ENCODE data around the gene MIA.

MIA gene

DNA sequence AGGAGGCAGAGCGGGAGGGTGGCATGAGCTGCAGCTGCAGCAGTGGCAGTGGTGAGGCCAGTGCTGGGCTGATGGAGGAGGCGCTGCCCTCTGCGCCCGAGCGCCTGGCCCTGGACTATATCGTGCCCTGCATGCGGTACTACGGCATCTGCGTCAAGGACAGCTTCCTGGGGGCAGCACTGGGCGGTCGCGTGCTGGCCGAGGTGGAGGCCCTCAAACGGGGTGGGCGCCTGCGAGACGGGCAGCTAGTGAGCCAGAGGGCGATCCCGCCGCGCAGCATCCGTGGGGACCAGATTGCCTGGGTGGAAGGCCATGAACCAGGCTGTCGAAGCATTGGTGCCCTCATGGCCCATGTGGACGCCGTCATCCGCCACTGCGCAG is 25.7 kb downstream of the MIA start:
- H3K4me3 Mint-ChIP-seq, result peak overlapping the region; percentile 96
- H3K27ac Mint-ChIP-seq, result peak overlapping the region; percentile 96
- H3K9me3 Mint-ChIP-seq, result no peaks in the 10 kb centered on the region
- peaks cover 67% of the 10 kb centered on the region for H3K4me1 Mint-ChIP-seq (ENCODE audit: low read depth)
- no peaks in the 10 kb centered on the region for H3K27me3 Mint-ChIP-seq (ENCODE audit: low read depth)
- peaks cover 46% of the 10 kb centered on the region for H3K36me3 Mint-ChIP-seq (ENCODE audit: low read depth)

DNA sequence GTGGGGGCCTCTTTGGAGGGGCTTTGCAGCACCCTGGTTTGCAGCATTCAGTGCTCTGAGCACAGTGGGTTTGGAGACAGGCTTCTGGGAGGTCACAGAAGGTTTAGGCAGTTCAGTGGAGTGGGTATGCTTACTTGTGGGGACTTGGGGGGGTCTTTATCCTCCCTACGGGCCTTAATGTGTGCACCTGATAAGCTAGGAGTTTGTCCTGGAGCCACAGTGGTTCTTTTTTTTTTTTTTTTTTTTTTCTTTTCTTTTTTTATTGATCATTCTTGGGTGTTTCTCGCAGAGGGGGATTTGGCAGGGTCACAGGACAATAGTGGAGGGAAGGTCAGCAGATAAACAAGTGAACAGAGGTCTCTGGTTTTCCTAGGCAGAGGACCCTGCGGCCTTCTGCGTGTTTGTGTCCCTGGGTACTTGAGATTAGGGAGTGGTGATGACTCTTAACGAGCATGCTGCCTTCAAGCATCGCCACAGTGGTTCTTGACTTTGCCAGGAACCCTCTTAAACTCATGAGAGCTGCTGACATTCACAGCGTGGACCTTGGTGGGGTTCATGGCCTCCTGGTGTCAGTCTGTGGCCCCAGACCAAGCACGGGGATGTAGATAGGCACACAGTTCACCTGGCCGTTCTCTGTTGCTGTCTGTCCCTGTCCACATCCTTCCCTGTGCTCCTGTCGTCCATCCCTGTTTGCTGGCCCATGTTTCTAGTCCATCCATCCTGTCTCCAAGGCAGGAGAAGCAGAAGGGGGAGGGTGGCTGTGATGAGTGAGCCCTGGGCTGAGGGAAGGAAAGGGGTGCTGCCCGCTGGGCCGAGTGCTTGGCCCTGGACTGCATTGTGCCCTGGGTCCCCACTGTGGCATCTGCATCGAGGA is 26.3 kb downstream of the MIA start:
- Mint-ChIP-seq H3K9me3 (no peaks in the 10 kb centered on the region), H3K27me3 (ENCODE audit: low read depth) (no peaks in the 10 kb centered on the region), H3K27ac (peak overlapping the region; percentile 96), H3K4me1 (ENCODE audit: low read depth) (peaks cover 70% of the 10 kb centered on the region), H3K36me3 (ENCODE audit: low read depth) (peaks cover 44% of the 10 kb centered on the region), H3K4me3 (peak overlapping the region; percentile 96)

DNA sequence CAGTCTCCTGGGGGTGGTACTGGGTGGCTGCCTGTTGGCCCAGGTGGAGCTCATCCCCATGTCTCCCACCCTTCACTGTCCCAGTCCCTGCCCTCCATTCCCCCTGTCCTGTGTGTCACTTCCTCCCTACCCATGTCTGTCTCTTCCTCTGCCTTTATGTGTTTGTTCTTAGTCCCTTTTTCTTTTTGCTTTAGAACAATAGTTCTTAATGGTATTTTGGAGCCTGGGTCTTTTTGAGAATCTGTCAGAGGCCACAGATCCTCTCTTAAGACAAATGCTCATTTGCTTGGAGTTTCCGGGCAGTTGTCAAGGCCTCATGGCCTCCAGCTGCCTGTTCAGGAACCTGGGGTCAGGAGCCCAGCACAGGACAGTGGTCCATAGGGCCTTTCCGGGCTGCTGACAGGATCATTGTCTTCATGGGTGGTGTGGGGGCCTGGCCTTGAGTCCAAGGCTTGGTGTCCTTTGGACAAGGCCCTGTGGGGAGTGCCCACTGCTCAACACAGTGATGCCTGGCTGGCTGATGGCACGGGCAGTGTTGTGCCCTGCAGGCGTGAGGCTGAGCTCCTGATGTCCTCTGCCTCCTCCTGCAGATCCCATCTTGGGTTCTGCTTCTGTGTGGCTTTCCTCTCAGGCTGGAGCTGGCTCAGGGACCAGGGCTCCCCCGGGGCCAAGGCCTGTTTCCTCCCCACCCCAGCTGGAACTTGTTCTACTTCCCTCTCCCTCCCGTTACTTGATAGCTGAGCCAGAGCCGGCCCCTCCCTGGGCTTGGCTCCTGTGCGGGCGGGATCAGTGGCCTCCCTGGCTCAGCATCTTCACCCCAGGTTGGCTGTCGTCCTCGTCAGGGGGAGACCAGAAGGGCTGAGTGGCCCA is 27.2 kb downstream of the MIA start:
- H3K36me3 Mint-ChIP-seq (ENCODE audit: low read depth), result peaks cover 47% of the 10 kb centered on the region
- no peaks in the 10 kb centered on the region for H3K27me3 Mint-ChIP-seq (ENCODE audit: low read depth)
- H3K9me3 Mint-ChIP-seq, result no peaks in the 10 kb centered on the region
- H3K27ac Mint-ChIP-seq, result peak overlapping the region; percentile 96
- H3K4me1 Mint-ChIP-seq (ENCODE audit: low read depth), result peaks cover 72% of the 10 kb centered on the region
- peak overlapping the region; percentile 83 for H3K4me3 Mint-ChIP-seq

DNA sequence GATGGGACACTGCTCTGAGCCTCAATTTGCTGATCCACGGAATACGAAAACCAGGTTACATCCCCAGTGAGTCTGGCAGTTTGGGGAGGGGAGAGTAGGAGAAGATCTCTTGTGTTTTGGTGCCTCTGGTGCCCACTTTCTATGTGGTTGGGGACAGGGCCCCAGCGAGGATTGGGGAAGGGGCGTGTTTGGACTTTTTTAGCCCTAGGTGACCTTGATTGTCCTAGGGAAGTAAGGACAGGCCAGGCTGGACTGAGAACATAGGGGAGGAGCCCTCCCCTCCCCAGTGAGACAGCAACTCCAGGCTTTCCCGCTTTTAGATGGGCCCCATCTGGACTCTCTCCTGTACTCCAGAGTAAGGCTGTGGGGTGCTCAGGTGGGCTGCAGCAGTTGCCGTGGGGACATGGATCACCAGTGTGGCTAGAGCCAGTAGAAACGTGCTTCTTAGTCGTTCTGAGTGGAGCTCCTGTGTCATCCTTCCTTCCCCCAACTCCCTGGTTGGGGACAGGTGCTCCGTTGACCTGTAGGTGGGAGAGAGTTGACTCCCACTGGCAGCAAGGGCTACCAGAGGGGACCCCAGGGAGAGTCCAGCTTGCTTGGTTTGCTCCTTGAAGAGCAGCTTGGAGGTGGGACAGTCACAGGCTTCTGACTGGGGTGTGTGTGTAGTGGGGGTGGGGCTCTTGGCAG is 28.0 kb downstream of the MIA start:
- peaks cover 51% of the 10 kb centered on the region for H3K36me3 Mint-ChIP-seq (ENCODE audit: low read depth)
- peak overlapping the region; percentile 83 for H3K4me3 Mint-ChIP-seq
- peaks cover 72% of the 10 kb centered on the region for H3K4me1 Mint-ChIP-seq (ENCODE audit: low read depth)
- no peaks in the 10 kb centered on the region for H3K27me3 Mint-ChIP-seq (ENCODE audit: low read depth)
- H3K9me3 Mint-ChIP-seq, result no peaks in the 10 kb centered on the region
- peak overlapping the region; percentile 96 for H3K27ac Mint-ChIP-seq

DNA sequence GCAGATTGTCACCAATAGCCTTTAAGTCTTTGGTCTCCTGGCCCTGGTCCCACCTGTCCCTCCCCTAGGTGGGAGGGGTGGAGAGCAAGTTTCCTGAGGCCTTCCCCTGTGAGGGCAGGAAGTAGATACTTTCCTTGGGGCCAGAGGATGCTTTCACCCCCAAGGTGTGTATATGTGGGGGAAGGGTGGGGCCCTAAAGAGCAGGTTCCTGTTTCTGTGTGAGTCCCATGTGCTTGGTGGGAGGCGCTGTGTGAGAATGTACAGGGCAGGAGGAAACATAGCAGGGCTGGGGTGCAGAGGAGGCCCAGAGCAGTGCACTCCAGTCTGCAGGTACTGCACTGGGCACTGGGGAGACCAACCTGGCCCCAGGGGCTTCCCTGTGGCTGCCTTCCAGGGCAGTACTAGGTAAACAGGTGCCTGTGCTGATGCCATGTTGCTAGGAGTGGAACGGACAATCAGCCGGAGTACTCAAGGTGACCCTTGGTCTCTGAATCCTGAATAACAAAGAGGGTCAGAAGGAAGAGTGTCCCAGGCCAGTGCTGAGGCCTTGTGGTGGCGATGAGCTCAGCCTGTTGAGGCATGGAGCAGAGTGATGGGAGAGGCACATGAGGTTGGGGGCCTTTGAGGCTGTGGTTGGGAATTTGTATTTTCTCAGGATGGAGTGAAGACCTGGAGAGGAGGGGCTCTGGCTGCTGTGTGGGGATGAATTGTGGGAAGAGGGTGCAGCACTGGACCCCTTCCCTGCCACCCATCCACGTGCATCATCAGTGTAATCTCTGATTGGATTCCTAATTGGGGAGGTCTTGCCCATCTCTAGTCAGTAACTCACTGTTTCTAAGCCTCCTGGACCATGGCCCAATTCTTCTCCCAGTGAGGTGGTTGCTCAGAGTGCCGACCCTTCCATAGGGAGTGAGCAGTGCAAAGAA is 28.8 kb downstream of the MIA start:
- Mint-ChIP-seq H3K27me3 (ENCODE audit: low read depth) (no peaks in the 10 kb centered on the region), H3K4me3 (peak overlapping the region; percentile 83), H3K4me1 (ENCODE audit: low read depth) (peaks cover 68% of the 10 kb centered on the region), H3K36me3 (ENCODE audit: low read depth) (peaks cover 48% of the 10 kb centered on the region), H3K27ac (peak overlapping the region; percentile 96), H3K9me3 (no peaks in the 10 kb centered on the region)

DNA sequence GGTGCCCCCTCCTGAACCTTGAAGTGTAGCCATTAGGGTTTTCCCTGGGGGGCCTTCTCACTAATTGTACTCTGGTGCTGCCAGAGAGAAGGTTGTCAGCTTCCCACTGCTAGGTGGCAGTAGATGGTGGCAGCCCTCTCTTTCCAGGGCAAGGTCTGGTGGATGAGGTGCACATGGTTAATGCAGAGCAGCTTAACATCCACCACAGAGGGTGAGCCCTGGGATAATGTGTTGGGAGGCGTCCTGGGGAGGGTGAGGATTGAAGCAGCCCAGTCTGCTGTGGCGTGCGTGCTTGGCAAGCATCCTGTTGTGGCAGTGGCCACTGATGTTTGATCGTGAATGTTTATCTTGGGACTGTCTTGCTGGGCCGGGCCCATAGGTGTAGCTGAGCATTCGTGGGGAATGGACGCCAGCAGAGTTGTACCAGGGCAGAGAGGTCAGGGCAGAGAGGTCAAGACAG is 29.5 kb downstream of the MIA start:
- Mint-ChIP-seq H3K4me3 (peak overlapping the region; percentile 83), H3K4me1 (ENCODE audit: low read depth) (peaks cover 69% of the 10 kb centered on the region)

DNA sequence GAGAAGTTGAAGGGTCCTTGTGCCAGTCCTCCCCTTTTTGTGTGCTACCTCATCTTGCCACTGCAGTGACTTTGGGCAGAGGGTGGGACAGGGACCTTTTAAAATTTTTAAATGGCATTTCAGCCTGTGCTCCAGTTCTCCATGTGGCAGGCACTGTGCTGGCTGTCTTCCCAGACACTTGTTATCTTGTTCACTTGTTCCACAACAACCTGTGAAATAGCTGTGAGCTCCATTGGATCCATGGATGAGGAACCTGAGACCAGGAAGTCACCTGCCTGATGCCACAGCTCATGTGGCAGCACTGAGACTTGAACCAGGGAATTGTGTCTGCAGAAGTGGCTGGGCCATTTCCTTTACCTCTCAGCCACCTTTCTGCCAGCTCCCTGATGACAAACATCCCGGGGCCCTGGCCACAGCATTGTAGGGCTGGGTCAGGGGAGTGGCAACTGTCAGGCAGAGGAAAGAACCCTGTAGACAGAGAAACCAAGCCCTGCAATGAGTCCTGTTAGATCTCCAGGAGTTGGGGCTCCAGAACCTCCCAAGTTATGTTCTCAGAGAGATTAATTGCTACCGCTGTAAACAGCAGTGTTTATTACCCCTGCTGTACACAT is 30.0 kb downstream of the MIA start:
- Mint-ChIP-seq H3K27me3 (ENCODE audit: low read depth) (no peaks in the 10 kb centered on the region), H3K4me1 (ENCODE audit: low read depth) (peaks cover 70% of the 10 kb centered on the region), H3K4me3 (peak overlapping the region; percentile 83), H3K27ac (peak overlapping the region; percentile 96), H3K9me3 (no peaks in the 10 kb centered on the region), H3K36me3 (ENCODE audit: low read depth) (peaks cover 49% of the 10 kb centered on the region)

More for the DNA sequence above, 29.5 kb downstream of the MIA start:
- Mint-ChIP-seq H3K36me3 (ENCODE audit: low read depth) (peaks cover 49% of the 10 kb centered on the region), H3K9me3 (no peaks in the 10 kb centered on the region), H3K27me3 (ENCODE audit: low read depth) (no peaks in the 10 kb centered on the region), H3K27ac (peak overlapping the region; percentile 96)

DNA sequence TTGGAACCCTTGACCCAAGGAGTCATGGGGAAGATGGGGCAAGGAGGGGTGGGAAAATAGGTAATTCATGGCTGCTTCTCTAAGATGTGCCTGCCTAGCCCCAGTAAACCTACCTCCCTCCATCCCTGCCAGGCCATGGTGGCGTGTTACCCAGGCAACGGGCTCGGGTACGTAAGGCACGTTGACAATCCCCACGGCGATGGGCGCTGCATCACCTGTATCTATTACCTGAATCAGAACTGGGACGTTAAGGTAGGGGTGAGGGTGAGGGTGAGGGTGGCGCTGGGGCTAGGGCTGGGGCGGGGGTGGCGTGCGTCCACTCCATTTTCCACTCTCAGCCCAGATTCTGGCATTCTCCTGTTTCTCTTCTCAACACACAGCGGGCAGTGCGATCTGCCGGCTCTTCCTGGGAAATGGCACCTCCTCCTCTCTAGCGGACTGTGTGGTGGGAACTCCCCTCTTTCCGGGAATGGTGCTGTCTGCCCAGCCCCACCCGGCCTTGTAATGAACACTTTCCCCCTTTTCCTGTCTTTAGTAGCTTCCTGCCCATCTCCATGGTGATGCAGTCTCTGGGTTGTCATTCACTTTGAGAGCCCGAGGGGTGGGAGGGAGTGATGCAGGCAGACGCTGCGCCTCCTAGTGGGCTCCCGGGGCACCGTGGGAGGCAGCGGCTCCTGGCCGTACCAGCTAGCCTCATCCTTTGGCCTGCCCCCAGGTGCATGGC is 31.3 kb downstream of the MIA start:
- peaks cover 49% of the 10 kb centered on the region for H3K36me3 Mint-ChIP-seq (ENCODE audit: low read depth)
- peak overlapping the region; percentile 84 for H3K4me3 Mint-ChIP-seq
- peaks cover 3% of the 10 kb centered on the region for H3K27me3 Mint-ChIP-seq (ENCODE audit: low read depth)
- peaks cover 75% of the 10 kb centered on the region for H3K4me1 Mint-ChIP-seq (ENCODE audit: low read depth)
- peak overlapping the region; percentile 96 for H3K27ac Mint-ChIP-seq
- no peaks in the 10 kb centered on the region for H3K9me3 Mint-ChIP-seq

DNA sequence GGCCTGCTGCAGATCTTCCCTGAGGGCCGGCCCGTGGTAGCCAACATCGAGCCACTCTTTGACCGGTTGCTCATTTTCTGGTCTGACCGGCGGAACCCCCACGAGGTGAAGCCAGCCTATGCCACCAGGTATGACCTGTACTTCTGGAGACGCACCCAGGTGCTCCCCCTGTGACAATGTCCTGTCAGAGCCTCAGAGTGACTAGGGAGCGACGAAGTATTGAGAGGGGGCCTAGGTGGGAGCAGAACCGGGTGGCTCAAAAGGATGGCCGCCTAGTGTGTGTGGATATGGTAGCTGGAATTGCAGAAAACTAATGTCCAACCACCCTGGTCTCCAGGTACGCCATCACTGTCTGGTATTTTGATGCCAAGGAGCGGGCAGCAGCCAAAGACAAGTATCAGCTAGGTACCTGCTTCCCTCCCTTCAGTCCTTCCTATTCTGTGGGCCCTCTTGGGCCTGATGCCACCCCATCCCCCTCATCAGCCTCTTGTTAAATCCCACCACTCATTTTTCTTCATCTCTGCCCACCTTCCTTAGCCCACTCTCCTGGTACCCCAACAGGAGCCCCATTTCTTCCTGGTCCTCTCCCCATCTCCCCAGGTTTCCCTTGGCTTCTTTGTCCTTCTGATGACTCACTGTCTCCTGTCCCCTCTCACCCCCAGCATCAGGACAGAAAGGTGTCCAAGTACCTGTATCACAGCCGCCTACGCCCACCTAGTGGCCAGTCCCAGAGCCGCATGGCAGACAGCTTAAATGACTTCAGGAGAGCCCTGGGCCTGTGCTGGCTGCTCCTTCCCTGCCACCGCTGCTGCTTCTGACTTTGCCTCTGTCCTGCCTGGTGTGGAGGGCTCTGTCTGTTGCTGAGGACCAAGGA is 32.1 kb downstream of the MIA start:
- H3K9me3 Mint-ChIP-seq, result no peaks in the 10 kb centered on the region
- H3K4me1 Mint-ChIP-seq (ENCODE audit: low read depth), result peaks cover 72% of the 10 kb centered on the region
- peak overlapping the region; percentile 84 for H3K4me3 Mint-ChIP-seq
- H3K27me3 Mint-ChIP-seq (ENCODE audit: low read depth), result peaks cover 8% of the 10 kb centered on the region
- peaks cover 41% of the 10 kb centered on the region for H3K36me3 Mint-ChIP-seq (ENCODE audit: low read depth)
- peak overlapping the region; percentile 96 for H3K27ac Mint-ChIP-seq

DNA sequence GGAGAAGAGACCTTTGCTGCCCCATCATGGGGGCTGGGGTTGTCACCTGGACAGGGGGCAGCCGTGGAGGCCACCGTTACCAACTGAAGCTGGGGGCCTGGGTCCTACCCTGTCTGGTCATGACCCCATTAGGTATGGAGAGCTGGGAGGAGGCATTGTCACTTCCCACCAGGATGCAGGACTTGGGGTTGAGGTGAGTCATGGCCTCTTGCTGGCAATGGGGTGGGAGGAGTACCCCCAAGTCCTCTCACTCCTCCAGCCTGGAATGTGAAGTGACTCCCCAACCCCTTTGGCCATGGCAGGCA is 32.7 kb downstream of the MIA start:
- peaks cover 37% of the 10 kb centered on the region for H3K36me3 Mint-ChIP-seq (ENCODE audit: low read depth)
- H3K4me3 Mint-ChIP-seq, result no peak overlapping the region
- H3K4me1 Mint-ChIP-seq (ENCODE audit: low read depth), result peaks cover 68% of the 10 kb centered on the region
- H3K27ac Mint-ChIP-seq, result peak overlapping the region; percentile 72
- peaks cover 14% of the 10 kb centered on the region for H3K27me3 Mint-ChIP-seq (ENCODE audit: low read depth)
- H3K9me3 Mint-ChIP-seq, result no peaks in the 10 kb centered on the region

DNA sequence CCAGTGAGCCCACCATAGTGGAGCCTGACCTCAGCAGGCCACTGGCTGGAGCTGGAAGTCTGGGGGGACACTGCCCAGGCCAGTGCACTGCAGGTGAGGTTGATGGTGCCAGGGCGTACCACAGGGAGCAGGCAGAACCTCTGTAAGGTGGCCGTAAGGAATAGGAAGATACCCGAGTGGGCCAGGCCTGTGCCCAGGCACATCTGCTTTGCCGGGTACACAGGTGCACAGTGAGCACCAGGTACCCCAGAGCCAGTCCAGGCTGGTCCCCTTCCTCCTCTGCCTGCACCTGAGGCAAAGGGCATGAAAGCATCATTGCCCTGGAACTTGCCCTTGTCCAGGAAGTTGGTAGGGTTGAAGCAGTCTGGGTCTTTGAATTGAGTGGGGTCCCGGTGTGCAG is 33.2 kb downstream of the MIA start:
- Mint-ChIP-seq H3K9me3 (no peaks in the 10 kb centered on the region), H3K4me3 (peak overlapping the region; percentile 2), H3K4me1 (ENCODE audit: low read depth) (peaks cover 63% of the 10 kb centered on the region), H3K27ac (no peak overlapping the region), H3K27me3 (ENCODE audit: low read depth) (peaks cover 16% of the 10 kb centered on the region), H3K36me3 (ENCODE audit: low read depth) (peaks cover 33% of the 10 kb centered on the region)

DNA sequence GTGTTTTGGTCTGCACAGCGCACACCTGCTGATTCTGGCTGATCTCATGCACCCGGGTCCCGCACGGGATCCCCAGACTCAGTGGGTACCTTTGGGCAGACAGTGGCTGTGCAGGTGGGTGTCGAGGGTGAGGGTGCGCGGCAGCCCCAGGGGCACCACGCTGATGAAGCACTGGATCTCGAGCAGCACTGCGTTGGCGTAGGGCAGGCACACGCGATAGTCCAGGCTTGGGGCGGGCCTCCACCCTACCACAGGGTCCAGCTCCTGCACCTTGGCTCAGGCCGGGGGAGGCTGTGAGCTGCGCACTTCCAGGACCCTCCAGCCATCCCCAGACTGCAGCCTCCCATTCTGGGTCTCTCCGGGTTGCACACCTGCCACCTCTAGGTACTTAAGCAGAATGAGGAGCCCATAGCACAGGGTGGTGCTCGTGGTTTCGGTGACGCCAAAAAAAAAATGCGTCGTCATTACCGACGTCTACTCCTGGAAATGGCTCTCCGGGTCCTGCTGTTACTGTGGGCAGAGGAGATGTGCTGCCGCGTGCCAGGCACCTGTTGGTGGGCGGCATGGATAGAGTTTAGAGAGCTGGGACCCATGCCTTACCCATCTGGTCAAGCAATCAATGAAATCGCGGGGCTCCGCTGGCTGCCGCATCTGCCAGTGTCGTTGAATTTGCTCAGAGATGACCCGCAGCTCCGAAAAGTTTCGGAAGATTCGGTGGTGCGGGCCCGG is 34.2 kb downstream of the MIA start:
- peak overlapping the region; percentile 13 for H3K27ac Mint-ChIP-seq
- peaks cover 24% of the 10 kb centered on the region for H3K27me3 Mint-ChIP-seq (ENCODE audit: low read depth)
- H3K4me1 Mint-ChIP-seq (ENCODE audit: low read depth), result peaks cover 52% of the 10 kb centered on the region
- peaks cover 24% of the 10 kb centered on the region for H3K36me3 Mint-ChIP-seq (ENCODE audit: low read depth)
- peak overlapping the region; percentile 41 for H3K4me3 Mint-ChIP-seq
- H3K9me3 Mint-ChIP-seq, result no peaks in the 10 kb centered on the region
